OCI-LY7 (cell line): Measurements from ENCODE around the gene TEX29. TPM values are rescaled to one million over a fixed set of nuclear protein-coding genes. Genes with fewer than 3 reads are reported as not detected.

Experiments used
- BruUV-seq: library from RNA; stranded (reverse); fragments of 400-500 nt; replicated peaks from 2 replicates; lab custom pipeline; 2021; lab: Mats Ljungman, UMichigan
- CTCF ChIA-PET: fragments of 300-600 bp; sonication (Branson Sonifier 250); formaldehyde crosslinking; loops from one replicate; lab custom pipeline; 2022; ENCODE audit warnings: antibody characterized with exemption; ENCODE audit not compliant: unreplicated experiment; lab: Charles Lee
- POLR2A ChIA-PET: fragments of 300-600 bp; sonication (Branson Sonifier 250); formaldehyde crosslinking; loops from one replicate; lab custom pipeline; 2022; ENCODE audit warnings: antibody characterized with exemption; lab: Charles Lee
- DNase-seq: peaks from one replicate; pipeline ENCODE4 v3.0.0-alpha.2; 2015; ENCODE audit warnings: low spot score
- H2AFZ ChIP-seq: fragments of 200-600 bp; sonication (generic), shearing (Covaris generic); 2 replicates; pipeline ENCODE4 v1.6.1; 2014; ENCODE audit warnings: mild to moderate bottlenecking, antibody characterized with exemption, low read length, moderate library complexity
- H3K27ac ChIP-seq: fragments of 200-600 bp; sonication (generic); 2 replicates; pipeline ENCODE4 v1.5.1; 2014; ENCODE audit warnings: mixed run types, low read depth, mild to moderate bottlenecking, moderate library complexity, low read length, inconsistent platforms; ENCODE audit not compliant: poor library complexity, severe bottlenecking
- H3K36me3 ChIP-seq: fragments of 200-600 bp; sonication (generic); 2 replicates; pipeline ENCODE4 v1.6.1; 2014; ENCODE audit warnings: mild to moderate bottlenecking, antibody characterized with exemption, low read length, moderate library complexity, mixed read lengths; ENCODE audit not compliant: insufficient read depth
- H3K4me1 ChIP-seq: fragments of 200-600 bp; sonication (generic); 2 replicates; pipeline ENCODE4 v1.5.1; 2014; ENCODE audit warnings: mild to moderate bottlenecking, low read length; ENCODE audit not compliant: insufficient read depth, poor library complexity, severe bottlenecking
- H3K4me2 ChIP-seq: fragments of 200-600 bp; sonication (generic); 2 replicates; pipeline ENCODE4 v1.6.1; 2014; ENCODE audit warnings: mild to moderate bottlenecking, low read length
- H3K4me3 ChIP-seq: fragments of 200-600 bp; sonication (generic); 2 replicates; pipeline ENCODE4 v1.5.1; 2014; ENCODE audit warnings: mild to moderate bottlenecking, low read depth, low read length; ENCODE audit not compliant: poor library complexity, severe bottlenecking
- H3K79me2 ChIP-seq: fragments of 200-600 bp; sonication (generic); 2 replicates; pipeline ENCODE4 v1.6.1; 2016; ENCODE audit warnings: low read depth, mild to moderate bottlenecking, low read length, moderate library complexity, mixed read lengths; ENCODE audit not compliant: insufficient read depth
- H3K9me2 ChIP-seq: fragments of 200-600 bp; sonication (generic); 2 replicates; pipeline ENCODE4 v1.6.1; 2016; ENCODE audit warnings: mild to moderate bottlenecking, low read length, mixed read lengths; ENCODE audit not compliant: insufficient read depth
- H3K9me3 ChIP-seq: fragments of 200-600 bp; sonication (generic); 2 replicates; pipeline ENCODE4 v1.6.1; 2014; ENCODE audit warnings: mild to moderate bottlenecking, mixed run types, low read length, mixed read lengths
- H4K20me1 ChIP-seq: fragments of 200-600 bp; sonication (generic); 2 replicates; pipeline ENCODE4 v1.6.1; 2014; ENCODE audit warnings: mild to moderate bottlenecking, antibody characterized with exemption, low read length, moderate library complexity, mixed read lengths; ENCODE audit not compliant: insufficient read depth
- CTCF ChIP-seq: fragments of 200-600 bp; sonication (generic); conservative IDR thresholded peaks from 2 replicates; pipeline ENCODE4 v1.5.1; 2014; ENCODE audit warnings: mild to moderate bottlenecking, antibody characterized with exemption, low read length, moderate library complexity, mixed read lengths
- EZH2phosphoT487 ChIP-seq: fragments of 200-600 bp; sonication (generic); IDR thresholded peaks from 2 replicates; pipeline ENCODE4 v1.6.1; 2018; ENCODE audit warnings: low read depth, borderline replicate concordance, mild to moderate bottlenecking, mixed run types, antibody characterized with exemption, low read length, moderate library complexity, mixed read lengths
- intact Hi-C: fragments of 100-400 bp; cut with micrococcal nuclease; formaldehyde crosslinking; loops from one replicate; pipeline ENCODE4 v1.10.0; 2022; ENCODE audit not compliant: unreplicated experiment
- total RNA-seq, 2 experiments: library from RNA; depleted of rRNA in 1 of 2; stranded (reverse); fragments of >200 nt in 1 of 2; shearing (Covaris generic) in 1 of 2; gene quantifications; 2 replicates each; pipeline ENCODE4 v1.2.3, GENCODE V29; 2014 to 2022

TEX29 gene
- total RNA-seq, 2 experiments from 2014 or later, result not detected

GRCh38 chr13:111282997-111283396, 37.4 kb upstream of the TEX29 start:
- H3K27ac ChIP-seq, result no peak overlapping the region
- CTCF ChIA-PET, result no interaction called here
- H2AFZ ChIP-seq, result no peak overlapping the region
- TF ChIP-seq EZH2phosphoT487 (no peak), CTCF (no peak)
- POLR2A ChIA-PET, result no interaction called here
- H4K20me1 ChIP-seq, result no peaks in the 10 kb centered on the region
- peaks cover 87% of the 10 kb centered on the region for H3K36me3 ChIP-seq
- H3K79me2 ChIP-seq, result no peaks in the 10 kb centered on the region
- H3K9me3 ChIP-seq, result no peaks in the 10 kb centered on the region
- no peaks in the 10 kb centered on the region for H3K9me2 ChIP-seq
- intact Hi-C loops, result no loop called here
- H3K4me2 ChIP-seq, result no peak overlapping the region
- DNase-seq, result no peak
- no peak overlapping the region for H3K4me3 ChIP-seq
- no TSS peak for BruUV-seq
- no peaks in the 10 kb centered on the region for H3K4me1 ChIP-seq

GRCh38 chr13:111283457-111283856, 37.0 kb upstream of the TEX29 start:
- TF ChIP-seq EZH2phosphoT487, result no peak
- TF ChIP-seq CTCF, result no peak
- Histone ChIP-seq H3K9me2 (no peaks in the 10 kb centered on the region), H3K79me2 (no peaks in the 10 kb centered on the region), H2AFZ (no peak overlapping the region), H3K4me2 (no peak overlapping the region), H4K20me1 (no peaks in the 10 kb centered on the region), H3K9me3 (no peaks in the 10 kb centered on the region), H3K36me3 (peaks cover 83% of the 10 kb centered on the region), H3K4me3 (no peak overlapping the region), H3K27ac (no peak overlapping the region), H3K4me1 (no peaks in the 10 kb centered on the region)
- BruUV-seq, result no TSS peak
- POLR2A ChIA-PET, result no interaction called here
- DNase-seq, result no peak
- CTCF ChIA-PET, result no interaction called here
- intact Hi-C loops, result no loop called here

- CTCF ChIA-PET, result no interaction called here
These were observed 36.5 kb upstream of the TEX29 start for GRCh38 chr13:111283991-111284390.

More at GRCh38 chr13:111283991-111284390, 36.5 kb upstream of the TEX29 start:
- no peaks in the 10 kb centered on the region for H3K9me3 ChIP-seq
- no peak overlapping the region for H3K4me3 ChIP-seq
- H3K79me2 ChIP-seq, result no peaks in the 10 kb centered on the region
- DNase-seq, result no peak
- H2AFZ ChIP-seq, result no peak overlapping the region
- H3K36me3 ChIP-seq, result peaks cover 77% of the 10 kb centered on the region
- POLR2A ChIA-PET, result no interaction called here
- no peak overlapping the region for H3K4me2 ChIP-seq
- TF ChIP-seq CTCF (no peak), EZH2phosphoT487 (no peak)
- no peaks in the 10 kb centered on the region for H4K20me1 ChIP-seq
- intact Hi-C loops, result no loop called here
- H3K4me1 ChIP-seq, result no peaks in the 10 kb centered on the region
- no peak overlapping the region for H3K27ac ChIP-seq
- no peaks in the 10 kb centered on the region for H3K9me2 ChIP-seq
- no TSS peak for BruUV-seq
